ENCODE data around the gene EPHB4. TPM values are rescaled to one million over a fixed set of nuclear protein-coding genes. Genes with fewer than 3 reads are reported as not detected.
"Not testable (repeated sequence)": the region's sequence is repeated elsewhere in the genome, so short reads cannot be mapped to it uniquely, and the experiment has no call there.

The EPHB4 gene
- total RNA-seq, 1 experiment from 2014 or later = 84.2 TPM

DNA sequence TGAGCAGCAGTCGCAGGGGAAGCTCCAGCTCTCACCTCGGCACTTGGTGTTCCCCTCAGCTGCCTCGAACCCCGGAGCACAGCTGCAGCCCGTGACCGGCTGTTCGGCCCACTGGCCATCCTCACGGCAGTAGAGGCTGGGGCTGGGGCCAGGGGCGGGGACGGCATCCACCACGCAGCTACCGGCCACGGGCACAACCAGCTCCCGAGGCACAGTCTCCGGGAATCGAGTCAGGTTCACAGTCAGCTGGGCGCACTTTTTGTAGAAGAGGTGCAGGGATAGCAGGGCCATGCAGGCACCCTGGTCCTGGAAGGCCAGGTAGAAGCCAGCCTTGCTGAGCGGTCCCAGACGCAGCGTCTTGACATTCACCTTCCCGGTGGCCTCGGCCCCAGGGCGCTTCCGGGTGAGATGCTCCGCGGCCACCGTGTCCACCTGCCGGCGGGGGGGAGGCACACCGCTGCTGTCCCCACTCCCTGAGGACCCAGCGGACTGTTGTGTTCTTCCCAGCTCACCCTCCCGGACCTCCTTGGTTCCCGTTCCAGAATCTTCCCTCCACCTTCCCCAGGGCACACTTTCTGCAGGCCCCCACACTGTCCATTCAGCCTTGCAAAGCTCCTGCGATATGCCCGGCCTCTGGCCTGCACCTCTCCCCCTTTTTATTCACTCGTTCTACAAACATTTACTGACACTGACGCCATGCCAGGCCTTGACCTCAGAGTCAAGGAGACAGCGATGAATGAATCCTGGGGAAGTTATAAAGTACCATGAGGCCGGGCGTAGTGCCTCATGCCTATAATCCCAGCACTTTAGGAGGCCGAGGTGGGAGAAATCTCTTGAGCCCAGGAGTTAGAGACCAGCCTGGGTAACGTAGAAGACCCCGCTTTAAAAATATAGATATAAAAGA, 4.8 kb downstream of the EPHB4 start:
- DNase-seq (ENCODE audit: low read depth) = no peak

DNA sequence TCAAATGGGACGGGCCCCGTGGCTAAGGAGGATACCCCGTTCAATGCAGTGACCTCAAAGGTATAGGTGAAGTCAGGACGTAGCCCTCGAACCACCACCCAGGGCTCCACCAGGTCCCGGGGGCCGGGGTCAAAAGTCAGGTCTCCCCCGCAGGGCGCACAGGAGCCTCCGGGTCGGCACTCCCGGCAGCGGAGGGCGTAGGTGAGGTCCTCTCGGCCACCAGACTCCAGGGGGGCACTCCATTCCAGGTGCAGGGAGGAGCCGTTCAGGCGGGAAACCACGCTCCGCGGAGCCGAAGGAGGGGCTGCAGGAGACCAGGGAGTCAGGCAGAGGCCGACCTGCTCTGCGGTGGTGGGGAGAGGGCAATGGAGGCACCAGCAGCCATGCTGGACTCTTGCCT, 7.7 kb downstream of the EPHB4 start:
- no peak for DNase-seq (ENCODE audit: low read depth)

DNA sequence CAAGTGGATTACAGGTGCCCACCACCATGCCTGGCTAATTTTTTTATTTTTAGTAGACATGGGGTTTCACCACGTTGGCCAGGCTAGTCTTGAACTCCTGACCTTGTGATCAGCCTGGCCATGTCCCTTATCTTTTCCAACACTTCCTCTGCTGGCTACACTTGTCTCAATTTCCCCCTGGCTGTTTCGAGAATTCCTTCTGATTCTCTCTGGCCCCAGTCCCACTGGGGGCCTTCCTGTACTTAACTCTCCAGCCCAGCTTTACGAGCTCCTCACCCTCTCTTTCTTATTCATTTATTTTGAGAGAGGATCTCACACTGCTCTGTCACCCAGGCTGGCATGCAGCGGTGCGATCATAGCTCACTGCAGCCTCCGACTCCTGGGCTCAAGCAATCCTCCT, 8.5 kb downstream of the EPHB4 start:
- no peak for DNase-seq (ENCODE audit: low read depth)

DNA sequence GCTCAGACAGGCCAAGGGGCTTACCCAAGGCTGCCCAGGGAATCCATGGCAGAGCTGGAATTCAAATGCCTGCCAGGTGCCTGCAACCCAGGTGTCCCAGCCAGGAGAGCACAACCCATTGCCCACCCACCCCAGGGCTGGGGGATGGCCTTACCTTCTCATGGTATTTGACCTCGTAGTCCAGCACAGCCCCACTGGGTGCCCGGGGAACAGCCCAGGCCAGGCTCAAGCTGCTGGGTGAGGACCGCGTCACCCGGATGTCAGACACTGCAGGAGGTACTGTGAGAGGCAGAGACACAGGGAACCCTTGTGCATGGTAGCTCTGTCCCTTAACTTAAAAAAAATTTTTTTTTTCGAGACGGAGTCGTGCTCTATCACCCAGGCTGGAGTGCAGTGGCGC, 9.0 kb downstream of the EPHB4 start:
- no peak for DNase-seq (ENCODE audit: low read depth)

DNA sequence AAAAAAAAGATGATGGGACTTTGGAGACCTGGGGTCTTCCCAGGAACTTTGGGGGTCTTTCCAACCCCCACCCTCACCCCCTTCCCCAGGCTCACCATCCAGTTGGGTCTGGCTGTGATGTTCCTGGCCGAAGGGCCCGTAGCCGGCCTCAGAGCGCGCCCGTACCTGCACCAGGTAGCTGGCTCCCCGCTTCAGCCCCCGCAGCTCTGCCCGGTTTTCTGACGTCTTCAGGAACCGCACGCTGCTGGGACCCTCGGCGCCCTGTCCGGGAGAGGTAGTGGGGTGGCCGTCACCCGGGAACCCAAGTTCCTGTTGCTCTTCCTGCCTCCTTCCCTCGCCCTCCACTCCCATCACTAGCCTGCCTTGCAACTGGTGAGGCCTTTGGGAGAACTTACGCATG, 10.2 kb downstream of the EPHB4 start:
- DNase-seq (ENCODE audit: low read depth) = no peak

GRCh38 chr7:100816515-100816914, 10.8 kb downstream of the EPHB4 start:
- DNase-seq (ENCODE audit: low read depth) = not testable (repeated sequence)

- DNase-seq (ENCODE audit: low read depth) = no peak
These were observed 14.6 kb downstream of the EPHB4 start for GRCh38 chr7:100812729-100813128.

GRCh38 chr7:100811480-100811879, 15.8 kb downstream of the EPHB4 start:
- DNase-seq (ENCODE audit: low read depth) = no peak

DNA sequence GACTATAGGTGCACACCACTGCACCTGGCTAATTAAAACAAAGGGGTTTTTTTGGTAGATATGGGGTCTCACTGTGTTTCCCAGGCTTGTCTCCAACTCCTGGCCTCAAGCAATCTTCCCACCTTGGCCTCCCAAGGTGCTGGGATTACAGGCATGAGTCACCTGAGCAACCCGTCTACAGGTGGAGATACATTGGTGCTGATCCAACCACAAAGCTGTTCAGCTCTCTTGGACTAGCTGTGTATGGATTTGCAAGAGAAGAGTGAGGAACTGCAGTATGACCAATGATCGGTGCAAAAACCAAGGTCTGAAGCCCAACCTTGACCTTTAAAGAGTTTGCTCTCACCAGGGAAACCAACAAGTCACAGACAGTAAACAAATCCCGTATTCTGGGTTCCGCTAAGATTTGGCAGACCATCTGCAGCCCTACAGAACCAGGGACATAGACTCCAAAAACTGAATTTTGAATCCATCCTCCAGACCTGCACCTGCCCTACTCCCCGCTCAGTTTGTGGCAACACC, 18.9 kb downstream of the EPHB4 start:
- DNase-seq (ENCODE audit: low read depth) = no peak

DNA sequence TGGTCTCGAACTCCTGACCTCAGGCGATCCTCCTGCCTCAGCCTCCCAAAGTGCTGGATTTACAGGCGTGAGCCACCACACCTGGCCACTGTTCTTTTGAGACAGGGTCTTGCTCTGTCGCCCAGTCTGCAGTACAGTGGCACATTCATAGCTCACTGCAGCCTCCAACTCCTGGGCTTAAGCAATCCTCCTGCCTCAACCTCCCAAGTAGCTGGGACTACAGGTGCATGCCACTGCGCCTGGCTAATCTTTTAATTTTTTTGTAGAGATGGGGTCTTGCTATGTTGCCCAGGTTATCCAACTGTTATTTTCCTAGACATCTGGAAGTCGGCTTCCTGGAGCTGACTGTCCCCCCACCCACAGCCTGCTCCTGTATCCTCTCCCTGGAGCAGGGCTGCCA, 20.4 kb downstream of the EPHB4 start:
- DNase-seq (ENCODE audit: low read depth) = not testable (repeated sequence)

DNA sequence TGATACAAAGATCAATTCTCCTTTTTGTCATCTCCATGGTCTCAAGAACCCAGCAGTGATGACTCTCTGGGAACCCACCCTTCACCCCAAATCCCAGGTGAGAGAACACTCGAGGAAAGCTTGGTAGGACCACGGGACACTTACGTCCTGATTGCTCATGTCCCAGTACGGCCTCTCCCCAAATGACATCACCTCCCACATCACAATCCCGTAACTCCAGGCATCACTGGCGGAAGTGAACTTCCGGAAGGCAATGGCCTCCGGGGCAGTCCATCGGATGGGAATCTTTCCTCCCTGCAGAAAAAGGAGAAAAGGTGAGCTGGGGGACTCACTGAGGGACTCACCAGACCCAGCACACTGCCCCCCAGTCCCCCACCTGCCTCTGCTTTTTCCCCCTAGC, 21.0 kb downstream of the EPHB4 start:
- no peak for DNase-seq (ENCODE audit: low read depth)

GRCh38 chr7:100804681-100805431, 22.5 kb downstream of the EPHB4 start:
- DNase-seq (ENCODE audit: low read depth) = no peak

DNA sequence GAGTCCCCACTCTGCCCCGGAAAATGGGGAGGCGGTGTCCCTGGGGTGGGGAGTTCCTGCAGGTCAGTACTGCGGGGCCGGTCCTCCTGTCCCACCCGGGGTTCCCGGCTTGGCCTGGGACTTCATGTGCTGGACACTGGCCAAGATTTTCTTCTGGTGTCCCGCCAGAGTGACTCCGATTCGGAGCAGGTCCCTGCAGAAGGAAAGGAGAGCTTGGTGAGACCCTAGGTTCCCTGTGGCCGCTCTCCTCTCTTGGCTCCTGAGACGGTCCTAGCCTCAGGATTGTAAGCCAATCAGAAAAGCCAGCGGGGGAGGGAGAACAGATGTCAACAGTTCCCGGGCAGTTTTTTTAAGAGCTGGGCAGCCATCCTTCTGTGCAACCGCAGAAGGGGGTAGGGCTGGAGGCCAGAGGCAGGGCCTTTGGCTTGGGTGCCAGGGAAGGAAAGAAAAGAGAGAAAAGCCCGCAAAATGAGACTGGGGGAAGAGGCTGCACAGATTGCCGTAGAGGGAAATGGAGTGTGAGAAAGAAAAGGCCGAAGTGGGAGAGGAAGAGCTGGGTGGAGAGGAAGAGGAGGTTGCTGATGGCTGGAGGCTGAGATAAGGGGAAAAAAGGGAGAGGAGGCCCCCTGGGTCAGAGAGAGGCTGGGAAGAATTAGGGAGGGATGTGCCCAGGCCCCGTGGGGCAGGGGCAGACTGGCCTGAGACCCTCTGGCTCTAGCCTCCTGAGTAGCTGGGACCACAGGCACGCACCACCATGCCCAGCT, 23.7 kb downstream of the EPHB4 start:
- DNase-seq (ENCODE audit: low read depth) = peak; percentile 97

DNA sequence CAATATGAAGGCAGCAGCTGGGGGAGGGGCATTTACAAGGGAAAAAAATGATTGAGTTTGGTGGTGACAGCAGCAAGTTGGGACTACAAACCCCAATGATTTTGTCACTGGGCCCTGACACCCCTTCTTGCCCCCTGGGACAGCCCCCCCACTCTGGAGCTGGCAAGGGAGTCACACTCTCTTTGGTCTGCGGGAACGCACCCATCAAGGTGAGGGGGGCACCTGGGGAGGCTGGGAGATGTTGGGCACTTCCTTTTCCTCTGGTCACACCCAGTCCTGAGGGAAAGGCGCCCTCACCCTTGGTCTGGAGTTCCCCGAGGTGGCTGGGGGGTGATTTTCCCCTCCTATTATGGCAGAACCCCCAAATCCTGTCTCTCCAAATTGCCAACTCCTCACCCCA, 24.4 kb downstream of the EPHB4 start:
- DNase-seq (ENCODE audit: low read depth) = no peak

DNA sequence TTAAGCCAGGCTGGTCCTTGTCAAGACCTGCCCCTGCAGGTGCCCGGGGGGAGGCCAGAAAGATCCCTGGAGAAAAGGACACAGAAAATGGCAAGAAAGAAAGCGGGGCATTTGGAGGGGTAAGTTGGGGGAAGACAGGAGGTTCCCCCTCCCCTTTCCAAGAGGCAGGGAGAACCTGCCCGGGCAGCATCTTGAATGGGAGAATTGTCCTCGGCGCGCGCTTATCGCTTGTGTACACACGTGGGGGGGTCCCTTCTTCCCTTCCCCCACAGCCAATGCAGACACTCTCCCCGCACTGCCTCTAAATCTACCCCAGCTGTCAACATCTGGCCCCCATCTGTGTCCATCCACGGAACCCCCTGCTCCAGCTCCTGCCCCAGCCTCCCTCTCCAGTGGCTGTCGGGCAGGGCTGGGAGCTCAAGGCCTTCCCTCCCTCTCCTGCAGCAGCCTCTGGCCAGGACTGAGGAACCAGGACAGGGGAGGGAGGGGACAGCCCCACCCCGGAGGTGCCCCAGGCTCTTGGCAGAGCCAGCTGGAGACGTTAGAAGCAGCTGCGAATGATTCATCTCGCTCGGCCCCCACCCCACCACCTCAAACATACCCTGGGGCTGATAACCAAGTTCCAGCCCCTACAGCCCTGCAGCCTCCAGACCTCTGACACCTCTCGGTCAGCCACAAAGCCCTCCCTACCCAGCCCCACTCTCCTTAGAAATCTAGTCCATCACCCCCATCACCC, 25.3 kb downstream of the EPHB4 start:
- peak; percentile 96 for DNase-seq (ENCODE audit: low read depth)

DNA sequence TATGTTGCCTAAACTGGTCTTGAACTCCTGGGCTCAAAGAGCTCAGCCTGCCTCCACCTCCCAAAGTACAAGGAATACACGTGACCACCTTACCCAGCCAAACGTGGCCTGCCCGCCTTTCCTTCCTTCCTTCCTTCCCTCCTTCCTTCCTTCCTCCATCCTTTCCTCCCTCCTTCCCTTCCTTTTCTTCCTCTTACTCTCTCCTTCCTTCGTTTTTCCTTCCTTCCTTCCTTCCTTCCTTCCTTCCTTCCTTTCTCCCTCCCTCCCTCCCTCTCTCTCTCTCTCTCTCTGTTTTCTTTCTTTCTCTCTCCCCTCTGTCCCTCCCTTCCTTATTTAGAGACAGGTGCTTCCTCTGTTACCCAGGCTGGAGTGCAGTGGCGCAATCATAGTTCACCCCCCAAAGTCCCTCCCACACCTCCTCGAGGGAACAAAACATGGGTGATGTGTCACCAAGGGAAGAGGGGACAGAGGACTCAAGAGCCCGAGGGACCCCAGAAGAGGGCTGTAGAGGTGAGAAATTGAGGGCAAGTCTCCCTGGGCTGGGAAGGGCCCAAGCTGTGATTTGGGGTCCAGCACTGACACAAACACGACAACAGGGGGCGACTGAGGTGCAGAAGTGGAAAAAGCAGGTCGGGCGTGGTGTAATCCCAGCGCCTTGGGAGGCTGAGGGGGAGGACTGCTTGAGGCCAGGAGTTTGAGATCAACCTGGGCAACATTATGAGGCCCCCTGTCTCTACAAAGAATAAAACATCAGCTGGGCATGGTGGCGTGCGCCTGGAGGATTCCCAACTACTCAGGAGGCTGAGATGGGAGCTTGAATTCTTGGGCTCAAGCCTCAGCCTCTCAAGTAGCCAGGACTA, 28.1 kb downstream of the EPHB4 start:
- peak; percentile 74 for DNase-seq (ENCODE audit: low read depth)

DNA sequence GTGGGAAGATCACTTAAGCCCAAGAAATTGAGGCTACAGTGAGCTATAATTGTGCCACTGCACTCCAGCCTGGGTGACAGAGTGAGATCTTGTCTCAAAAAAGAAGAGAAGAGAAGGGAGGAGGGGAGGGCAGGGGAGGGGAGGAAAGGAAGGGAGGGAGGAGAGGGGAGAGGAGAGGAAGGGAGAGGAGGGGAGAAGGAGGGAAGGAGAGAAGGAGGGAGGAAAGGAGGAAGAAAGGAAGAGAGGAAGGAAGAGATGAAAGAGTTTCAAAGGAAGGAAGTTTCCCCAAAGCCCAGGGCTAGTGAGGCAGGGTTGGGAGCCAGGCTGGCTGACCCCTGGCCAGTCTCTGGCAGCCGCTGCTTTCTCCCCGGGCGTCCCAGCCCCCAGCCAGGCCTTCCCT, 32.6 kb downstream of the EPHB4 start:
- DNase-seq (ENCODE audit: low read depth) = no peak

DNA sequence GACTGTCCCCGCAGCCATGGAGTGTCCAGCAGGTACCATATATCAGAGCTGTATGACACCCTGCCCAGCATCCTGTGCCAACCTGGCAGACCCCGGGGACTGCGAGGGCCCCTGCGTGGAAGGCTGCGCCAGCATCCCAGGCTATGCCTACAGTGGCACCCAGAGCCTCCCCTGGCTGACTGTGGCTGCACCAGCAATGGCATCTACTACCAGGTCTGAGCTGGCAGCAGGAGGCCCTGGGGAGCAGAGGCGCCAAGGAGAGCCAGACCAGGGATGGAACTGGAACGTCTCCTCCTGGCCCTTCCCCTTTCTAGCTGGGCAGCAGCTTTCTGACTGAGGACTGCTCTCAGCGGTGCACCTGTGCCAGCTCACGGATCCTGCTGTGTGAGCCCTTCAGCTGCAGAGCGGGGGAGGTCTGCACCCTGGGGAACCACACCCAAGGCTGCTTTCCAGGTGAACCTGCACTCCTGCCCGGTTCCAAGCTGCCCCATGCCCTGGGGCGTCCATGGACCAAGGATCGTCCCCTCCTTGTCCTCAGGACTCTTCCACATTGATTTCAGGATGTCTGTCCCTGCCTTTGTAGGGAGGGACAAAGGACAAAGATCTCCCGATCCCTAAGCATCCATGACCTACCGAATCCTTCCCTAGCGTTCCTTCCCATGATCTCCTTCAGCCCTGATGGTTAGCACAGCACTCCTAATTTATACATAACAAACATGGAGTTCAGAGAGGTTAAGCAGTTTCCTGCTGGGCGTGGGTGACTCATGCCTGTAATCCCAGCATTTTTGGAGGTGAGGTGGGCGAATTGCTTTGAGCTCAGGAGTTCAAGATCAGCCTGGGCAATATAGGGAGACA, 33.3 kb downstream of the EPHB4 start:
- DNase-seq (ENCODE audit: low read depth) = peak; percentile 27
